HEK293 (cell line): Measurements from ENCODE around the gene GLB1L.

ENCODE experiments used
- CTCF ChIA-PET: fragments of 350-600 bp; formaldehyde crosslinking; extraction: SDS; loops from one replicate; lab custom pipeline; 2021; ENCODE audit warnings: antibody characterized with exemption; lab: Yijun Ruan, JAX
- POLR2A ChIA-PET: fragments of 300-600 bp; formaldehyde crosslinking; extraction: SDS; loops from one replicate; lab custom pipeline; 2020; ENCODE audit warnings: antibody characterized with exemption, inconsistent platforms; lab: Yijun Ruan, JAX
- H3K27ac ChIP-seq: fragments of 200-500 bp; sonication (Bioruptor generic); 2 replicates; pipeline ENCODE4 v1.5.1; 2014; ENCODE audit warnings: low read depth, low read length, control low read depth, inconsistent platforms; ENCODE audit errors: extremely low read depth
- H3K36me3 ChIP-seq, 2 experiments: fragments of 200-500 bp in 1 of 2; sonication (Bioruptor generic) in 1 of 2; 1 replicate in 1 of 2; 2 replicates in 1 of 2; pipeline ENCODE4 v1.5.1; 2014 to 2017; ENCODE audit warnings: inconsistent platforms in 2 of 2, low read length in 2 of 2; ENCODE audit not compliant: control insufficient read depth in 2 of 2, insufficient read depth in 1 of 2
- H3K4me1 ChIP-seq: fragments of 200-500 bp; sonication (Bioruptor generic); 2 replicates; pipeline ENCODE4 v1.5.1; 2014; ENCODE audit warnings: mild to moderate bottlenecking, low read length, inconsistent platforms; ENCODE audit not compliant: control insufficient read depth, insufficient read depth
- H3K4me3 ChIP-seq: 2 replicates; pipeline ENCODE4 v1.5.1; 2011; ENCODE audit warnings: low read depth, mild to moderate bottlenecking, control low read depth, low read length, moderate library complexity
- H3K9me3 ChIP-seq: fragments of 200-500 bp; sonication (Bioruptor generic); 2 replicates; pipeline ENCODE4 v1.5.1; 2014; ENCODE audit warnings: low read depth, low read length, inconsistent platforms; ENCODE audit not compliant: control insufficient read depth, insufficient read depth
- GLI2 ChIP-seq: fragments of 450-650 bp; formaldehyde crosslinking; IDR thresholded peaks from 2 replicates; pipeline ENCODE4; 2017; ENCODE audit warnings: missing biosample characterization, missing genetic modification characterization, low read depth, borderline replicate concordance
- GLIS1 ChIP-seq: fragments of 450-650 bp; formaldehyde crosslinking; IDR thresholded peaks from 2 replicates; pipeline ENCODE4 v1.5.1; 2016; ENCODE audit warnings: missing biosample characterization, missing genetic modification characterization
- KLF1 ChIP-seq: fragments of 450-650 bp; formaldehyde crosslinking; IDR thresholded peaks from 2 replicates; pipeline ENCODE4 v1.5.1; 2016; ENCODE audit warnings: missing biosample characterization, missing genetic modification characterization
- SCRT2 ChIP-seq: fragments of 450-650 bp; formaldehyde crosslinking; IDR thresholded peaks from 2 replicates; pipeline ENCODE4 v1.5.1; 2016; ENCODE audit warnings: missing biosample characterization, missing genetic modification characterization
- YY1 ChIP-seq: fragments of 450-650 bp; formaldehyde crosslinking; IDR thresholded peaks from 2 replicates; pipeline ENCODE4 v1.5.1; 2018; ENCODE audit warnings: missing biosample characterization, missing genetic modification characterization
- ZBTB48 ChIP-seq: fragments of 450-650 bp; formaldehyde crosslinking; IDR thresholded peaks from 2 replicates; pipeline ENCODE4 v1.5.1; 2016; ENCODE audit warnings: missing biosample characterization, missing genetic modification characterization
- ZBTB7A ChIP-seq: fragments of 450-650 bp; formaldehyde crosslinking; IDR thresholded peaks from 2 replicates; pipeline ENCODE4 v1.5.1; 2016; ENCODE audit warnings: low read depth, missing biosample characterization, missing genetic modification characterization
- ZNF121 ChIP-seq: fragments of 450-650 bp; formaldehyde crosslinking; IDR thresholded peaks from 2 replicates; pipeline ENCODE4 v1.5.1; 2016; ENCODE audit warnings: missing biosample characterization, missing genetic modification characterization
- ZNF202 ChIP-seq: fragments of 450-650 bp; formaldehyde crosslinking; IDR thresholded peaks from 2 replicates; pipeline ENCODE4 v1.5.1; 2016; ENCODE audit warnings: missing biosample characterization, missing genetic modification characterization, borderline replicate concordance
- ZNF214 ChIP-seq: fragments of 450-650 bp; formaldehyde crosslinking; IDR thresholded peaks from 2 replicates; pipeline ENCODE4 v1.5.1; 2017; ENCODE audit warnings: missing biosample characterization, mild to moderate bottlenecking, missing genetic modification characterization, borderline replicate concordance
- ZNF292 ChIP-seq: fragments of 450-650 bp; formaldehyde crosslinking; IDR thresholded peaks from 2 replicates; pipeline ENCODE4 v1.5.1; 2016; ENCODE audit warnings: low read depth, missing biosample characterization, missing genetic modification characterization, borderline replicate concordance
- ZNF311 ChIP-seq: fragments of 450-650 bp; formaldehyde crosslinking; IDR thresholded peaks from 2 replicates; pipeline ENCODE4 v1.5.1; 2017; ENCODE audit warnings: missing biosample characterization, missing genetic modification characterization, borderline replicate concordance
- ZNF324 ChIP-seq: fragments of 450-650 bp; formaldehyde crosslinking; IDR thresholded peaks from 2 replicates; pipeline ENCODE4 v1.5.1; 2016; ENCODE audit warnings: missing biosample characterization, missing genetic modification characterization
- ZNF394 ChIP-seq: fragments of 450-650 bp; formaldehyde crosslinking; IDR thresholded peaks from 2 replicates; pipeline ENCODE4 v1.5.1; 2016; ENCODE audit warnings: missing biosample characterization, missing genetic modification characterization, mild to moderate bottlenecking, moderate library complexity, borderline replicate concordance
- ZNF416 ChIP-seq: fragments of 450-650 bp; formaldehyde crosslinking; IDR thresholded peaks from 2 replicates; pipeline ENCODE4 v1.5.1; 2016; ENCODE audit warnings: missing biosample characterization, missing genetic modification characterization
- ZNF433 ChIP-seq: fragments of 450-650 bp; formaldehyde crosslinking; IDR thresholded peaks from 2 replicates; pipeline ENCODE4 v1.5.1; 2016; ENCODE audit warnings: missing biosample characterization, missing genetic modification characterization, low read depth
- ZNF560 ChIP-seq: fragments of 450-650 bp; formaldehyde crosslinking; IDR thresholded peaks from 2 replicates; pipeline ENCODE4 v1.5.1; 2017; ENCODE audit warnings: missing biosample characterization, missing genetic modification characterization, borderline replicate concordance
- ZNF571 ChIP-seq: fragments of 450-650 bp; formaldehyde crosslinking; IDR thresholded peaks from 2 replicates; pipeline ENCODE4 v1.5.0; 2017; ENCODE audit warnings: missing biosample characterization, missing genetic modification characterization
- ZNF621 ChIP-seq: fragments of 450-650 bp; formaldehyde crosslinking; IDR thresholded peaks from 2 replicates; pipeline ENCODE4 v1.5.1; 2017; ENCODE audit warnings: missing biosample characterization, missing genetic modification characterization
- ZNF623 ChIP-seq: fragments of 450-650 bp; formaldehyde crosslinking; IDR thresholded peaks from 2 replicates; pipeline ENCODE4 v1.5.1; 2016; ENCODE audit warnings: missing biosample characterization, missing genetic modification characterization
- ZNF629 ChIP-seq: fragments of 450-650 bp; formaldehyde crosslinking; IDR thresholded peaks from 2 replicates; pipeline ENCODE4 v1.5.1; 2017; ENCODE audit warnings: missing biosample characterization, missing genetic modification characterization
- ZNF658 ChIP-seq: fragments of 450-650 bp; formaldehyde crosslinking; IDR thresholded peaks from 2 replicates; pipeline ENCODE4; 2016; ENCODE audit warnings: missing biosample characterization, missing genetic modification characterization
- ZNF660 ChIP-seq: fragments of 450-650 bp; IDR thresholded peaks from 2 replicates; pipeline ENCODE4 v1.5.1; 2018; ENCODE audit warnings: missing biosample characterization, mild to moderate bottlenecking, missing genetic modification characterization
- ZNF670 ChIP-seq: fragments of 450-650 bp; formaldehyde crosslinking; IDR thresholded peaks from 2 replicates; pipeline ENCODE4 v1.5.1; 2016; ENCODE audit warnings: missing biosample characterization, missing genetic modification characterization, low read depth
- ZNF707 ChIP-seq: fragments of 450-650 bp; formaldehyde crosslinking; IDR thresholded peaks from 2 replicates; pipeline ENCODE4 v1.5.1; 2016; ENCODE audit warnings: missing biosample characterization, missing genetic modification characterization
- ZNF830 ChIP-seq: fragments of 450-650 bp; IDR thresholded peaks from 2 replicates; pipeline ENCODE4 v1.5.0; 2018; ENCODE audit warnings: missing biosample characterization, missing genetic modification characterization, low read depth, mild to moderate bottlenecking, moderate library complexity
- TF ChIP-seq, protein P1 (sequence below): fragments of 450-650 bp; formaldehyde crosslinking; IDR thresholded peaks from 2 replicates; pipeline ENCODE4 v1.5.1; 2016; ENCODE audit warnings: missing biosample characterization, missing genetic modification characterization
- TF ChIP-seq, protein P2 (sequence below): fragments of 450-650 bp; formaldehyde crosslinking; IDR thresholded peaks from 2 replicates; pipeline ENCODE4 v1.5.1; 2016; ENCODE audit warnings: missing biosample characterization, missing genetic modification characterization
- TF ChIP-seq, protein P3 (sequence below): fragments of 450-650 bp; formaldehyde crosslinking; IDR thresholded peaks from 2 replicates; pipeline ENCODE4 v1.5.1; 2016; ENCODE audit warnings: missing biosample characterization, missing genetic modification characterization, borderline replicate concordance

The GLB1L gene

DNA sequence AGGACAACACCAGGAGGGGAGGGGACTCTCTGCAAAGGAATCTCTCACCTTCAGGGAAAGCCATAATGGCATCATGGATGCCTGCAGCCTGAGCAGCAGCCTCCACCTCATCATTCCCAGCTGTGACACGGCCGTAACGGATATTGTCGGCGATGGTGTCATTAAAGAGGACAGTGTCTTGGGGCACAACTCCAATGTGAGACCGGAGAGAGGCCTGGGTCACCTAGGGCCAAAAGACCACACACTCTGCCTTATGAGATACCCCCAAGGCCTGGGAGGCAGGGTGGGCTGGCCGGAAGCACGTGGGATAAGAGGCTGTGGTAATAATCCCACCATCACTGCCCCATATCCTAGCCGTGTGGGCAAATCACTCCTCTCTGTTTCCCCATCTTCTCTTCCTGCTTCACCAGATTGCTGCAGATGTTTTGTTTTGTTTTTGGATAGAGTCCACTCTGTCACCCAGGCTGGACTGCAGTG, 34.3 kb downstream of the GLB1L start:
- ChIA-PET POLR2A (interaction anchor here (0.7 to 1.0 kb wide), 2 partner anchors 34 to 49 kb away, joined by 4 to 5 read pairs; partner anchors contain the start of gene CNPPD1), CTCF (interaction anchor here (0.6 to 1.8 kb wide), 10 partner anchors 12 to 349 kb away, joined by 3 to 12 read pairs (median 4); partner anchors contain the start of gene SLC23A3)
- TF ChIP-seq, protein P1, sequence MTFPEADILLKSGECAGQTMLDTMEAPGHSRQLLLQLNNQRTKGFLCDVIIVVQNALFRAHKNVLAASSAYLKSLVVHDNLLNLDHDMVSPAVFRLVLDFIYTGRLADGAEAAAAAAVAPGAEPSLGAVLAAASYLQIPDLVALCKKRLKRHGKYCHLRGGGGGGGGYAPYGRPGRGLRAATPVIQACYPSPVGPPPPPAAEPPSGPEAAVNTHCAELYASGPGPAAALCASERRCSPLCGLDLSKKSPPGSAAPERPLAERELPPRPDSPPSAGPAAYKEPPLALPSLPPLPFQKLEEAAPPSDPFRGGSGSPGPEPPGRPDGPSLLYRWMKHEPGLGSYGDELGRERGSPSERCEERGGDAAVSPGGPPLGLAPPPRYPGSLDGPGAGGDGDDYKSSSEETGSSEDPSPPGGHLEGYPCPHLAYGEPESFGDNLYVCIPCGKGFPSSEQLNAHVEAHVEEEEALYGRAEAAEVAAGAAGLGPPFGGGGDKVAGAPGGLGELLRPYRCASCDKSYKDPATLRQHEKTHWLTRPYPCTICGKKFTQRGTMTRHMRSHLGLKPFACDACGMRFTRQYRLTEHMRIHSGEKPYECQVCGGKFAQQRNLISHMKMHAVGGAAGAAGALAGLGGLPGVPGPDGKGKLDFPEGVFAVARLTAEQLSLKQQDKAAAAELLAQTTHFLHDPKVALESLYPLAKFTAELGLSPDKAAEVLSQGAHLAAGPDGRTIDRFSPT, result no peak
- TF ChIP-seq ZNF621 (tag by site-specific recombination) (no peak), ZNF433 (tag by site-specific recombination) (no peak), ZNF660 (tag by site-specific recombination) (no peak), ZNF830 (tag by site-specific recombination) (no peak), ZNF707 (tag by site-specific recombination) (no peak), SCRT2 (no peak), ZNF292 (tag by site-specific recombination) (no peak), ZNF202 (tag by site-specific recombination) (no peak), YY1 (no peak), ZNF311 (tag by site-specific recombination) (no peak), GLIS1 (tag by site-specific recombination) (no peak), ZNF670 (tag by site-specific recombination) (no peak), GLI2 (tag by site-specific recombination) (no peak)
- TF ChIP-seq, protein P2, sequence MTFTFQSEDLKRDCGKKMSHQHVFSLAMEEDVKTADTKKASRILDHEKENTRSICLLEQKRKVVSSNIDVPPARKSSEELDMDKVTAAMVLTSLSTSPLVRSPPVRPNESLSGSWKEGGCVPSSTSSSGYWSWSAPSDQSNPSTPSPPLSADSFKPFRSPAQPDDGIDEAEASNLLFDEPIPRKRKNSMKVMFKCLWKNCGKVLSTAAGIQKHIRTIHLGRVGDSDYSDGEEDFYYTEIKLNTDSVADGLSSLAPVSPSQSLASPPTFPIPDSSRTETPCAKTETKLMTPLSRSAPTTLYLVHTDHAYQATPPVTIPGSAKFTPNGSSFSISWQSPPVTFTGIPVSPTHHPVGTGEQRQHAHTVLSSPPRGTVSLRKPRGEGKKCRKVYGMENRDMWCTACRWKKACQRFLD (tag by site-specific recombination), result no peak
- H3K4me3 ChIP-seq, result no peak overlapping the region
- no peaks in the 10 kb centered on the region for H3K9me3 ChIP-seq
- peaks cover 8% of the 10 kb centered on the region for H3K4me1 ChIP-seq
- no peak overlapping the region for H3K27ac ChIP-seq
- peaks cover 15 to 82% of the 10 kb centered on the region in 2 experiments; a peak in 2 of 3 replicates for H3K36me3 ChIP-seq

DNA sequence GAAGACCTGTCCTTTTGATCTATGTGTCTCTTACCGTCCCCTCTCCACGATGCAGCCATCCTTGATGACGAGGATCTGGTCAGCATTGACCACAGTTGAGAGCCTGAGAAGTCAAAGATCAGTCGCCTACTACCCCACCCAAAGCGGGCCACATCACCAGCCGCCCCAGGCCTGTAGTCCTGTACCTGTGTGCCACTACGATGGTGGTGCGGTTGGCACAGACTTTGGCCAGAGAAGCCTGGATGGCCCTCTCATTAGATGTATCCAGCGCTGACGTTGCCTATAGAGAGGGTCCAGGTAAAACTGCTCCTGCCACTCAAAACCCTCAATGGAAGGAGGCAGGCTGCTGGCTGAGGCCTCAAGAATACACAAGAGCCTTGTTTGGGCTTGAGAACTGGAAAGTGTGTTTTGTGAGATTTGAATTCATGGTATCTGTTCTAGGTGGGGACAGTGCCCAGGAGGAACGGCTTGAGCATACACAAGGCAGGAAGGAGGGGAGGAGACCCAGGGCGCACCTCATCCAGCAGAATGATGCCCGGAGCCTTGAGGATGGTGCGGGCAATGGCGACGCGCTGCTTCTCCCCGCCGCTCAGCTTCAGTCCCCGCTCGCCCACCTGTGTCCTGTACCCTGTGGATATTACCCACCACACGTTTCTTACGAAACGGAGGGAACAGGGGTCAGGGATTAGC, 34.9 kb downstream of the GLB1L start:
- Histone ChIP-seq H3K4me3 (no peak overlapping the region), H3K9me3 (no peaks in the 10 kb centered on the region), H3K36me3 (peaks cover 12 to 76% of the 10 kb centered on the region in 2 experiments; a peak in 2 of 3 replicates), H3K27ac (no peak overlapping the region), H3K4me1 (peaks cover 8% of the 10 kb centered on the region)
- ChIA-PET POLR2A (no interaction called here), CTCF (interaction anchor here (3.2 kb wide), 1 partner anchor 39 kb away, joined by 8 read pairs; no protein-coding TSS in a partner anchor)
- TF ChIP-seq ZNF121 (tag by site-specific recombination) (no peak), ZNF214 (no peak), ZNF560 (tag by site-specific recombination) (no peak), ZNF629 (tag by site-specific recombination) (no peak), ZBTB7A (tag by site-specific recombination) (no peak), ZNF623 (no peak), ZNF571 (tag by site-specific recombination) (no peak), ZNF416 (tag by site-specific recombination) (no peak), ZBTB48 (no peak), KLF1 (tag by site-specific recombination) (no peak), ZNF394 (tag by site-specific recombination) (no peak), ZNF324 (tag by site-specific recombination) (no peak), ZNF658 (tag by site-specific recombination) (no peak)
- TF ChIP-seq, protein P3, sequence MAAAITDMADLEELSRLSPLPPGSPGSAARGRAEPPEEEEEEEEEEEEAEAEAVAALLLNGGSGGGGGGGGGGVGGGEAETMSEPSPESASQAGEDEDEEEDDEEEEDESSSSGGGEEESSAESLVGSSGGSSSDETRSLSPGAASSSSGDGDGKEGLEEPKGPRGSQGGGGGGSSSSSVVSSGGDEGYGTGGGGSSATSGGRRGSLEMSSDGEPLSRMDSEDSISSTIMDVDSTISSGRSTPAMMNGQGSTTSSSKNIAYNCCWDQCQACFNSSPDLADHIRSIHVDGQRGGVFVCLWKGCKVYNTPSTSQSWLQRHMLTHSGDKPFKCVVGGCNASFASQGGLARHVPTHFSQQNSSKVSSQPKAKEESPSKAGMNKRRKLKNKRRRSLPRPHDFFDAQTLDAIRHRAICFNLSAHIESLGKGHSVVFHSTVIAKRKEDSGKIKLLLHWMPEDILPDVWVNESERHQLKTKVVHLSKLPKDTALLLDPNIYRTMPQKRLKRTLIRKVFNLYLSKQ (tag by site-specific recombination), result no peak
